HL-60 (cell line): ENCODE measurements around the gene GRIP2.

Experiments used
- DNase-seq, 2 experiments: peaks; one replicate each; pipeline ENCODE4 v3.0.0-alpha.2; 2010 to 2020; ENCODE audit warnings: low read depth in 1 of 2, low spot score in 1 of 2
- H3K27ac ChIP-seq: fragments of 250-450 bp; sonication (Bioruptor Pico); replicated peaks from 2 replicates; pipeline ENCODE4 v1.5.1; 2020; ENCODE audit warnings: mild to moderate bottlenecking, moderate library complexity
- H3K27me3 ChIP-seq: fragments of 250-450 bp; sonication (Bioruptor Pico); 2 replicates; pipeline ENCODE4 v1.5.1; 2021; ENCODE audit warnings: mild to moderate bottlenecking, moderate library complexity; ENCODE audit not compliant: insufficient read depth, poor library complexity, severe bottlenecking
- H3K4me3 ChIP-seq: replicated peaks from 2 replicates; pipeline ENCODE4 v1.5.1; 2011; ENCODE audit warnings: mild to moderate bottlenecking, control low read depth, low read length; ENCODE audit not compliant: insufficient read depth
- CTCF ChIP-seq: IDR thresholded peaks from one replicate; pipeline ENCODE4 v1.5.1; 2011; ENCODE audit warnings: low read length, control low read depth, inconsistent platforms; ENCODE audit not compliant: insufficient read depth
- GABPA ChIP-seq: IDR thresholded peaks from 2 replicates; pipeline ENCODE4 v1.6.1; 2012; ENCODE audit warnings: low read depth
- POLR2AphosphoS5 ChIP-seq: IDR thresholded peaks from 2 replicates; pipeline ENCODE4 v1.6.1; 2012; ENCODE audit warnings: low read depth
- REST ChIP-seq: IDR thresholded peaks from 2 replicates; pipeline ENCODE4 v1.6.1; 2012; ENCODE audit warnings: low read depth; ENCODE audit not compliant: insufficient replicate concordance
- SPI1 ChIP-seq: IDR thresholded peaks from 2 replicates; pipeline ENCODE4 v1.6.1; 2012; ENCODE audit warnings: low read depth, mild to moderate bottlenecking, borderline replicate concordance

Gene GRIP2

GRCh38 chr3:14560110-14560509 lies 20.0 kb upstream of the GRIP2 start:
- no peak overlapping the region for H3K4me3 ChIP-seq
- DNase-seq = no peak
- H3K27ac ChIP-seq = no peak overlapping the region
- TF ChIP-seq GABPA = no peak
- no peak for TF ChIP-seq POLR2AphosphoS5
- TF ChIP-seq CTCF = no peak
- no peak for TF ChIP-seq SPI1
- TF ChIP-seq REST = no peak
- H3K27me3 ChIP-seq = peaks cover 31% of the 10 kb centered on the region

GRCh38 chr3:14558029-14558428 lies 17.9 kb upstream of the GRIP2 start:
- DNase-seq = no peak
- no peak for TF ChIP-seq SPI1
- TF ChIP-seq GABPA = no peak
- TF ChIP-seq CTCF = no peak
- no peak for TF ChIP-seq REST
- peaks cover 31% of the 10 kb centered on the region for H3K27me3 ChIP-seq
- no peak overlapping the region for H3K4me3 ChIP-seq
- no peak overlapping the region for H3K27ac ChIP-seq

GRCh38 chr3:14555835-14556234 lies 15.7 kb upstream of the GRIP2 start:
- Histone ChIP-seq H3K4me3 (no peak overlapping the region), H3K27ac (no peak overlapping the region), H3K27me3 (peaks cover 21% of the 10 kb centered on the region)
- no peak for TF ChIP-seq REST
- no peak for TF ChIP-seq CTCF
- no peak for TF ChIP-seq SPI1
- no peak for TF ChIP-seq POLR2AphosphoS5
- no peak for TF ChIP-seq GABPA
- no peak for DNase-seq
